Activated T-cell treated with anti-CD3 and anti-CD28 coated beads, Interleukin-2, amount 50 U/mL, for 1 hour (primary cell): ENCODE measurements around the gene DPF3.
"Not testable (repeated sequence)": the region's sequence is repeated elsewhere in the genome, so short reads cannot be mapped to it uniquely, and the experiment has no call there.

Experiments used
- DNase-seq: peaks from one replicate; pipeline ENCODE4 v3.0.0-alpha.2; 2020

The DPF3 gene

GRCh38 chr14:72758993-72759392 is 134.9 kb downstream of the DPF3 start:
- DNase-seq: no peak

- DNase-seq: no peak
These were observed 135.5 kb downstream of the DPF3 start for GRCh38 chr14:72758420-72758819.

- DNase-seq: no peak
These were observed 136.9 kb downstream of the DPF3 start for GRCh38 chr14:72756967-72757366.

- DNase-seq: no peak
These were observed 138.1 kb downstream of the DPF3 start for GRCh38 chr14:72755766-72756165.

DNA sequence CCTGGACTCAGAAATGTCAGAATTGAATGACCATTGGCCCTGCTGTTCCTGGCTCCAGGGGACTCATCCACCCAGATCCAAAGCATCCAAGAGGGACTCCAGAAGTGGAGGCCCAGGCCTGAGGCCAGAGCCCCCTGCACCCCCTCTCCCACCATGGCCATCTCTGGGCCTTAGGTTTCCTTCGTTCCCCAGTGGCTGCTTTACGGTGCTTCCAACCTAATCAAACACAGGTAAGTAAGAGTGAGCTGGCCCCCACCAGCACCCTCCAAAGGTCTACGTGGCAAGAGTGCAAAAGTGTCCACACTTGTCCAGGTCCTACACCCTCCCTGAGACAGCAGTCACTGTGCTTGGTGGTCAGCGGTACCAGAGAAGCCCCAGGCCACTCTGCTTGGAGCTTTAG is 139.0 kb downstream of the DPF3 start:
- no peak for DNase-seq

DNA sequence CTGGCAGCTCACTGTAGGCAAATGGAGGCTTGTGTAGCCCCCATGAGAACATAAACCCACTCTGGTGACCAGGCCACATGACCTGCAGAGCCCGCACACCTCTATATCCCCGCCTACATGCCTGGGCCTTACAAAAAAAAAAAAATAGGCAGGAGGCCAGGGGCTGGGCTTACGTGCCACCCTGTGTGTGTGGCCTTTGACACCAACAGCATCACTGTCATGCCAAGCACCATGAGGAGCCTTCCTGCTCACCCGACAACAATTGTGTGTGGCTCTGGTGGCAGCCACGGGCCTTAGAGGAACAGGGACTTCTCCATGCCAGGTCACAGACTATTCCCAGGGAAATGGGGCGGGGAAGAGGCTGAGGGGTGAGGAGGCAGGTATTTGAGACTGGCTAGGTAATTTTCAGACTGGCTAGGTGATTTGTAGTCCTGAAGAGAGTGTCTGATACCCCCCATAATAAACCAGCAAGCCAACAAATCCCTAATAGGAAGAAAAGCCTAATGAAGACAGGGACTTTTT is 140.0 kb downstream of the DPF3 start:
- DNase-seq: no peak

GRCh38 chr14:72753044-72753710 is 140.7 kb downstream of the DPF3 start:
- DNase-seq: no peak

- no peak for DNase-seq
These were observed 141.9 kb downstream of the DPF3 start for GRCh38 chr14:72752034-72752412.

- DNase-seq: no peak
These were observed 142.4 kb downstream of the DPF3 start for GRCh38 chr14:72751276-72752033.

- not testable (repeated sequence) for DNase-seq
These were observed 145.0 kb downstream of the DPF3 start for GRCh38 chr14:72748921-72749320.

- no peak for DNase-seq
These were observed 146.2 kb downstream of the DPF3 start for GRCh38 chr14:72747652-72748051.

DNA sequence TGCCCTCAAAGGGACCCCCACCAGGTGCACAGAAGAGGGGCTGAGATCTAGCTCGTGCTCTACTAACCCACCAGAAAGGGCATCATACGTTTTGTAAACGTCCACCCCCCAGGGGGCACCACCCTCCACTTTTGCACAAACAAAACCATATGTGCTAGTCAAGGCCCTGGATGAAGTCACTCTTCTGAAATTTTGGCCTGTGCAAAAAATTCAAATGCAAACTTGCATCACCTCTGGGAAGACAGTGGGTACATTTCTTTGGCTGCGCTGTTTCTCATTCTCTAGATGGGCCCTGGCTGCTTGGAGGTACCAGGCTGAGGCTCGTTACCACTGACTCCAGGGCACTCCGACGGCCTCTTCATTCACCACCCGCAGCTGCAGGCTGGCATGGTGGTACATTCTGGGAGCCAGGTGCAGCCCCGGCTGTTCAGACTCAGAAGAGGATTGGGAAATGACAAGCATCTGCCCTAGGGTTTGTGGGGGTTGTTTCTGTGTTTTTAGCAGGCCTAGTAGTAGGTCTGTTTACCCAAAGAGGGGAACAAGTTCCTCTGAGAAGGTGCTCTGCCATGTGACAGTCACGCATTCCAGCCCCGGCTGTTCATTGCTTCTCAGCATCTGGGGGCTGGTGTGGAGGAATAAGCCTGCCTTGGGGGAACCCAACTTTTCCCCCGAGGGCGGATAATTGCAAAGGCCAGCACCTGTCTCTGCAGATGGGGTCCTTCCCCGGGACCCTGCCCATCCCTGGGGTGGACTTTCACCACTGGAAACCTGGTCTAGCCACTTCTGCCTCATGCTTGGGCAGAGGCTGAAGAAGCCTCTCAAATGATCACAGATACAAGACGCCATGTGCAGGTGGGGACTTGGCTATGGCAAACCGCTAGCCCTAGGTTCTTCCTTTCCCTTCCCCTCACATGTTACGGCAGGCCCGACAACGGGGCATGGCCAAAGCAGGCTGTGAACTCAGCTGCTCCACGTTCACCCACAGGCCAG is 147.6 kb downstream of the DPF3 start:
- DNase-seq: no peak

GRCh38 chr14:72745546-72745945 is 148.4 kb downstream of the DPF3 start:
- no peak for DNase-seq

DNA sequence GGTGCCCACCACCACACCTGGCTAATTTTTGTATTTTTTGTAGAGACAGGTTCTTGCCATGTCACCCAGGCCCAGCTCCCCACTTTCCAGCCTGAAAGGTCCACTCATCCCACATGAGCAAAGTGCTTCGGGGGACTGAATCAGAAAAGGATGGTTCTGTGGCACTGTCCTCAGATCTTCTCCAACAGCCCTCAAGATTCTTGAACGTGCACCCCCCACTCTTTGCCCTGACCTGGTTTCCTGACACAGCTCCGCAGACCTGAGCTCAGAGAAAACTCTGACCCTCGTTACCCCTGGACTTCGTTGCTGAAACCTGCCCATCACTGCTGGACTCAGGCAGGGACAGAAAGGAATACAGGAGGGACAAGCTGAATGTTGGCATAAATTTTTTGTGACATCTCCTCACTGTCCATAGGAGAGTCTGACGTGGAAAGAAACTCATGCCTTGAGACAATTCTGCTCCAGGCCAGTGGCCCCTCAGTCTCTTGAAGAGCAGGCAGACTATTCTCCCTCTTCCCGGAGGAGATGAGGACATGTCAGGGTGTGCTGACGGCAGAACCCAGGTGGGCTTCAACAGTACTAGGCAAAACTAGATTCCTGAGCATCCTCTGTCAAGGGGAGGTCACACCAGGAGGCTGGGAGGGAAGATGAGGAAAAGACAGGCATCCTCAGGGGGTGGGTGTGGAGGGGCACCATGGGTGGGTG is 149.3 kb downstream of the DPF3 start:
- no peak for DNase-seq

DNA sequence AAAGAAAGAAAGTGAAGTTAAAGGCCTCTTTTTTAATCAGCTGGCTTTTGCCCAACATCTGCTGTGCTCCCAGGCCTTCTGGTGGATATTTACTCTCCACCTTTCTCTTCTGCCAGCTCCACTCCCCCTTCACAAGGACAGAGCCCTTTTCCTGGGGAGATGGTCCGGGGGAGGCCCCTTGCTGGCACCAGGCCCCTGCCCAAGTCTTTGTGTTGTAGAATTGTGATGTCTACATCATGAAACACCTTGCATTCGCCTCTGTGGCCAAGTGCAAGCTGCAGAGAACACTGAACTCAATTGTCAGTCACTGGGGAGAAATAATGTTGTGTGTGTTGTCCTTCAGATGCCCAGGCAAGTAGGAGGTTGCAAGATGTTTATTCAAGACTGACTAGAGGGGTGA is 150.3 kb downstream of the DPF3 start:
- DNase-seq: no peak

DNA sequence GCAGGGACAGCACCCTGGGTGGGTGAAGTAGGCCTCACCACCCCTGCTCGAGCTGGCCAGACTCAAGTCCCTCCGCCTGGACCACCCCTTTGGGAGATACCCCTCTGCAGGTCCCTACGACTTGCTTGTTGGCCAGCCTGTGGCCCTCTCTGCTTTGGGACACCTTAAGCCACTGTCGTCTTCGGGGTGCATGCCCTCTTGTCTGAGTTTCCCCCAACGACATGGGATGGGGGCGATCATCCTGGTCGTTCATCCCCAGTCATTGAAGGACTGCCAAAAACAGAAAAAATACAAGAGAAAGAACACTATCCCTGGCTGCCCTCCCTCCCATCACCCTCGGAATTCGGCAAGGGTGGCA is 151.1 kb downstream of the DPF3 start:
- no peak for DNase-seq

DNA sequence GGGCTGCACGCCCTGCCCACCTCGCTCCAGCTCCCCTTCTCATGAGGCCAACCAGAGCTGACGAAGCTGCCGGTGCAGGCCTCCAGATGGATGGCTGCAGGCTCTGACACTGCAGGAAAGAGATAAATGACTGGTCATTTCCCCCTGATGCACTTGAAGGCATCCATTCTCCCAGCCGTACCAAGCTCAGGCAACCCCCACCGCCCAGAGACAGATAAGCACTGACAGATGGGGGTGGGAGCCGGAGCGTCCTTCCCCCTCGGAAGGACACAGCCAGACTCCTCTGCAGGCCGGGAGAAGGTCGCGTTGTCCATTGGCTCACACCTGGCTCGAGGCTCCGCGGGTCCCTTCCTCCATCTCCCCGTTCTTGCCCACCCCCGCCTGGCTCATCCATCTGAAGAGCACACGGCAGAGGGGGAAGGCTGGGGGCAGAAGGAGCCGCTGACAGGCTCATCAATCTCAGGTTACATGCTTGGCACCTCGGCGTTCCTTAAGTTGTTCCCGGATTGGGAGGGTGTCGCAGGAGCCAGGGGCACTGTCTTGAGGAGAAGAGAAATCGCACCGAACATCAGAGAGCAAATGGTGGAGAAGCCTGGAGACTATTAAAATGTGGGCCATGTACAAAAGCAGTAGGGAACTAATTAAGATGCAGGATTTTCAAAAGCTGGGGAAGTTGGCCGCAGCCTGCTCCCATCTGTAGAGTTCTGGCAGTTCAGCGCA is 151.6 kb downstream of the DPF3 start:
- DNase-seq: no peak

DNA sequence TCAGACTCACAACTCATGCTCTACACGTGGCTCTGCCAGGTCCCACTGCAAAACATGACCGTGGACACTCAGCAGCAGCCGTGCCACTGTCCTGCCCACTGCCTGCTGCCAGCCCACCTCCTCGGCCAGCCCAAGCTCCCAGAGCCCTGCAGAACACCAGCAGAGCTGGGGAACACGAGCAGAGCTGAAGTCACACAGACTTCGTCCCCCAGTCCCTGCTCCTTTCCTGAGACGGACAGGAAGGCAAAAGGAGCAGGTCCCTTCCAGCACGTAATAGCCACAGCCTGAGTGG is 152.1 kb downstream of the DPF3 start:
- no peak for DNase-seq

GRCh38 chr14:72740966-72741825 is 152.7 kb downstream of the DPF3 start:
- DNase-seq: no peak

DNA sequence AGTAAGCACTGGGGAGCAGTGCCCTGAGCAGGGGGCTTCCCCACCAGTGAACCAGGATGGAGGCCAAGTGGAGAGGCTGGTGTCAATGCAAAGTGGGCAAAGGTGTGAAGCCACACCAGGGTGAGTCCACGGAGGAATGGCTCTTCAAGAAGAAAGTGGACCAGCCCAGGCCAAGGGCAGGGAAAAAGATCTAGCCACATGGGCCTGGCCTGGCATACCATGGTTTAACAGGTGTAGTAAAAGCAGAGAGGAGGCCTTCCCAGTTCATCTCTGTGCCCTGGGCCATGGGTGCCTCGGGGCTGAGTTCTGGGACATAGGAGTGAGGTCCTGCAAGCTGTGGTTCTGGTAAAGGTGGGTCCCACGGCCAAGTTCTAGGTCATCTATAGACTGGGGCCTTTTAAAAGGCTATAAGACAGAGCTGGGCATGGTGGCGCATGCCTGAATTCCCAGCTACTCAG is 153.4 kb downstream of the DPF3 start:
- DNase-seq: no peak
